Epithelial cell of proximal tubule (primary cell): ENCODE results near the gene ZDHHC24. TPM values are rescaled to one million over a fixed set of nuclear protein-coding genes. Genes with fewer than 3 reads are reported as not detected.

Experiments used
- DNase-seq: peaks from one replicate; pipeline ENCODE4 v3.0.0-alpha.2; 2011; ENCODE audit warnings: low read depth
- H3K4me3 ChIP-seq: 2 replicates; pipeline ENCODE4 v1.5.1; 2011; ENCODE audit warnings: low read depth, mild to moderate bottlenecking, low read length
- total RNA-seq: library from RNA; depleted of rRNA; stranded (reverse); fragments of >200 nt; gene quantifications from 2 replicates; pipeline ENCODE4 v1.2.3, GENCODE V29; 2015
- TF ChIP-seq, protein P1 (sequence below): conservative IDR thresholded peaks from 2 replicates; pipeline ENCODE4 v1.5.1; 2012; ENCODE audit warnings: low read depth, mild to moderate bottlenecking, low read length

The ZDHHC24 gene
- total RNA-seq, 1 donor from 2014 or later = 17.8 TPM

GRCh38 chr11:66564984-66565383 lies 19.1 kb upstream of the ZDHHC24 start:
- TF ChIP-seq, protein P1, sequence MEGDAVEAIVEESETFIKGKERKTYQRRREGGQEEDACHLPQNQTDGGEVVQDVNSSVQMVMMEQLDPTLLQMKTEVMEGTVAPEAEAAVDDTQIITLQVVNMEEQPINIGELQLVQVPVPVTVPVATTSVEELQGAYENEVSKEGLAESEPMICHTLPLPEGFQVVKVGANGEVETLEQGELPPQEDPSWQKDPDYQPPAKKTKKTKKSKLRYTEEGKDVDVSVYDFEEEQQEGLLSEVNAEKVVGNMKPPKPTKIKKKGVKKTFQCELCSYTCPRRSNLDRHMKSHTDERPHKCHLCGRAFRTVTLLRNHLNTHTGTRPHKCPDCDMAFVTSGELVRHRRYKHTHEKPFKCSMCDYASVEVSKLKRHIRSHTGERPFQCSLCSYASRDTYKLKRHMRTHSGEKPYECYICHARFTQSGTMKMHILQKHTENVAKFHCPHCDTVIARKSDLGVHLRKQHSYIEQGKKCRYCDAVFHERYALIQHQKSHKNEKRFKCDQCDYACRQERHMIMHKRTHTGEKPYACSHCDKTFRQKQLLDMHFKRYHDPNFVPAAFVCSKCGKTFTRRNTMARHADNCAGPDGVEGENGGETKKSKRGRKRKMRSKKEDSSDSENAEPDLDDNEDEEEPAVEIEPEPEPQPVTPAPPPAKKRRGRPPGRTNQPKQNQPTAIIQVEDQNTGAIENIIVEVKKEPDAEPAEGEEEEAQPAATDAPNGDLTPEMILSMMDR = no peak
- no peak for DNase-seq
- H3K4me3 ChIP-seq = no peak overlapping the region

DNA sequence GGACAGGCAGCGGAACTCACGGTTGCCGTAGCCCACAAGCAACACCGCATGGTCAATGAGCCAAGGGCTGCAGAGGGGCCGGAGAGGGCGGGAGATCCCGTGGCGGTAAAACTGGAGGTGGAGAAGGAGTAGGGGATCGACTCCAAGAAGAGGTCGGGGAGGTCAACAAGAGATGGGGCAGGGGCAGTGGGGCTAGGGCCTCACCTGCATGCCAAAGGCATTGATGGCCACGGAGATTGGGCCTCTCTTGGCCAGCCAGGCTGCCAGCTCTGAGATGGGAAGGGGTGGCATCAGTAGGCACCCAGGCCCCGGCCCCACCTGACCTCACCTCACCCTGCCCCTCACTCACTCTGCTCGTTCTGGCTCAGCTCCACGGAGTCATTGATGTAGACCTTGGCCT lies 18.7 kb upstream of the ZDHHC24 start:
- TF ChIP-seq, protein P1 = no peak
- no peak for DNase-seq
- no peak overlapping the region for H3K4me3 ChIP-seq

DNA sequence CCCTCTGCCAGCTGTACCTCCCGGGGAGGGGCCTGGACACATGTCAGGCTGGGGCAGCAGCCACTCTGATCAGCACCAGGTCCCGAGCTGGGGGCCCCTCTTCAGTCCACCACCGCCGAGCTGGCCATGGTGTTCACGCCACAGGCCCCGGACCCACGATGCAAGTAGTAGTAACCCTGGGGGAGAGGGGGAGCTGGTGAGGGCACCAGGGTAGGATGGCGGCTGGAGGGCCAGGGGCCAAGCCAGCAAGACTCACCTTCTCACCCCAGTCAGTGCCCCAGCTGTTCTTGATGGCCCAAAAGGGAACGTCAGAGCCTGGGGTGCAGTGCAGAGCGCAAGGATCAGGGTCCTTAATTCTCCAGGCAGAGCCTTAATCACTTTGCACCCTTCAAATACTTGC lies 18.0 kb upstream of the ZDHHC24 start:
- TF ChIP-seq, protein P1 = no peak
- DNase-seq = no peak
- no peak overlapping the region for H3K4me3 ChIP-seq

- DNase-seq = no peak
- H3K4me3 ChIP-seq = no peak overlapping the region
- TF ChIP-seq, protein P1 = no peak
Measured at GRCh38 chr11:66562907-66563583, 17.2 kb upstream of the ZDHHC24 start.

DNA sequence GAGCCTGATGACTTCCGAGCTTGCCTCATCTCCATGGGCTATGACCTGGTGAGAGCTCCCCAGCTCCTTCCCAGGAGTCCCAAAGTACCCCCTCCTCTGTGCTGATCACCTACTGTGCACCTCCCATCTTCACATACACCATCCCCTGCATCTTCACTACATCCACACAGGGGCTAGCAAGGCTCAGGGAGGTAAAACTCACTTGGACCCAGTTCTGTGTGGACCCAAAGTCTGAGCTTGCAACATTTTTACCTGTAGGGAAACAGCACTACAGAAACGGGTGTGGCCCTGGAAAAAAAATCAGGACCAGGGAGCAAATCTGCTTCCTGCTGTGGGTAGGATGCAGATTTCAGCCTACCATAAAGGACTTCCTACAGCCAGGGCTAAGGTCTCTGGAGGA lies 16.4 kb upstream of the ZDHHC24 start:
- TF ChIP-seq, protein P1 = no peak
- no peak overlapping the region for H3K4me3 ChIP-seq
- no peak for DNase-seq

GRCh38 chr11:66561975-66562248 lies 16.1 kb upstream of the ZDHHC24 start:
- DNase-seq = no peak
- no peak overlapping the region for H3K4me3 ChIP-seq
- TF ChIP-seq, protein P1 = no peak
